Uterus (tissue), 2 donors: ENCODE measurements around the gene GCC1.

Source experiments
- CTCF ChIP-seq, 4 experiments: fragments of 200-600 bp in 2 of 4; fragments of 450-650 bp in 2 of 4; sonication (generic) in 2 of 4; IDR thresholded peaks; one replicate each; pipeline ENCODE4 v1.5.1; 2016 to 2019; ENCODE audit warnings: antibody characterized with exemption in 4 of 4, mild to moderate bottlenecking in 2 of 4, moderate library complexity in 1 of 4
- POLR2A ChIP-seq, 2 donors: fragments of 450-650 bp; IDR thresholded peaks; one replicate each; pipeline ENCODE4 v1.6.1; 2016; ENCODE audit warnings: antibody characterized with exemption in 2 of 2, mild to moderate bottlenecking in 1 of 2, moderate library complexity in 1 of 2

- no peak for TF ChIP-seq CTCF (IDR thresholded peaks at IDR 0.05)
- no peak for TF ChIP-seq POLR2A (IDR thresholded peaks at IDR 0.05)
Observed at GRCh38 chr7:127534636-127535035, 50.8 kb downstream of the GCC1 start.
